HG03025 (cell line): ENCODE results near the gene BFSP1.

Source experiments
- ATAC-seq: cut with Tn5 transposase; IDR thresholded peaks from one replicate; pipeline ENCODE4 v1.9.1; 2021; ENCODE audit warnings: mild to moderate bottlenecking, moderate library complexity; ENCODE audit not compliant: unreplicated experiment, low FRiP score

Gene BFSP1

GRCh38 chr20:17524560-17524959 is 6.6 kb downstream of the BFSP1 start:
- ATAC-seq = no peak

DNA sequence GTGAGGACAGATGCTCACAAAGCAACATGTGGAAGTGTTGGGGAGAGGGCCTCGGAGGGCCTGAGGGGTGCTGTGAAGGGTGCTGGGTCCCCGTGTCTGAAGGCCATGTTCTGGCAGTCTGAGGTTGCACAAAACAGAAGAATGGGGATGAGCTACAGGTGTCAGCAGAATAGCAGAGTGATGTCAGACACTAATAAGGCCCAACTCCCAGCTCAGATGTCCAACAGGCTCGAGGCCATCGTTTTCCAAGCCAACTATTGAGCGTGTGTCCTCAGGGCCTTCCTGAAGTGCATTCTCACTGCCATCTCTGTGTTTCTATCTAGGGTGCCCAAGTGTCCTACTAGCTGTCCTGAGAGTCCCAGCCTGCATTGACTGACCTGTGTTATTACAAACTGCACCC is 7.9 kb downstream of the BFSP1 start:
- ATAC-seq = no peak

- no peak for ATAC-seq
Observed at GRCh38 chr20:17522528-17522927, 8.7 kb downstream of the BFSP1 start.

DNA sequence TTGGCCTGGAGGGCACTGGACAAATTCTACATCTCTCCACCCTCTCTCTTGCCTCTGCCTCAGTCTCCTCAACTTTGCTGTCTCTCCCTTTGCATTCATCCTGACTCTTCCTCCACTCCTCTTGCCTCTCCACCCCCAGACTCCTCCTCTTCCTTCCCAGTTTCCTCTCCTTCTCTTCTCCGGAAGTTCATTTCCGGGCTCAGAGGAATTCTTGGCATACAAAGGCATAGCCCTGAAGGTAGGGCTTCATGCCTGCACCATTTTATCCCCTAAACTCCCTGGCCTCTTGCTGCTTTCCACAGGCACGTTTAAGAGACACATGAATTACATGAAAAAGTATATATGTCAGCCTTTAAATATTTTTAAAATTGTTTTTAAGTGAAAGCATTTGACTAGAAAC is 10.6 kb downstream of the BFSP1 start:
- no peak for ATAC-seq

DNA sequence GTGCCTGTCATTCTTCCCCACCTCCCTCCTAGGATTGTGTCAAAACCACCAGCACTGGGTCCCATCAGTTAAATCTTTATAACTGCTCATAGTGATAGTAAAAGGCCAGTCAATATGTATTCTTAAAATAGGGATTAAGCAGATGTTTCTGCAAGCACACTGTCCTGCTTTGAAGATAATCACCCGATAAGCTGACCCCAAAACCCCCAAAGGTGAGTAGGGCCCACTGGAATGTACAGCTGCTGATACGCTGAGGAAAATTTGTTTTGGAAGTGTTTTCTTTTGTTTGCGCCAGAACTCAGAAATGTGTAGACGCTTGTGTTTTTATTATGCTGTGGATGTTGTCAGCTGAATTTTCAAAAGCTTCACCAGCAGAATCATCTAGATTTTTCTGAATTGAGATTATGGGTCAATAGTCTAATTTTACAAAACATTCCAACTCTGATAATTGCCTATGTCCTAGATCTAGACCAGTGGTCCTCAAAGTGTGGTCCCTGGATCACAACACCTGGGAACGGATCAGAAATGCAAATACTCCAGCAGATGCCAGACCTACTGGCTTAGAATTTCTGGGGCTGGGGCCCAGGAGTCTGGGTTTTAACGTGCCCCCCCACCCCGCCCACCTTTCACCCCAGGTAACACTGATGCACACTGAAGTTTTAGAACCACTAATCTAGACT is 11.4 kb downstream of the BFSP1 start:
- ATAC-seq = no peak

- no peak for ATAC-seq
Observed at GRCh38 chr20:17518339-17519052, 12.7 kb downstream of the BFSP1 start.

- no peak for ATAC-seq
Observed at GRCh38 chr20:17515053-17515452, 16.1 kb downstream of the BFSP1 start.

DNA sequence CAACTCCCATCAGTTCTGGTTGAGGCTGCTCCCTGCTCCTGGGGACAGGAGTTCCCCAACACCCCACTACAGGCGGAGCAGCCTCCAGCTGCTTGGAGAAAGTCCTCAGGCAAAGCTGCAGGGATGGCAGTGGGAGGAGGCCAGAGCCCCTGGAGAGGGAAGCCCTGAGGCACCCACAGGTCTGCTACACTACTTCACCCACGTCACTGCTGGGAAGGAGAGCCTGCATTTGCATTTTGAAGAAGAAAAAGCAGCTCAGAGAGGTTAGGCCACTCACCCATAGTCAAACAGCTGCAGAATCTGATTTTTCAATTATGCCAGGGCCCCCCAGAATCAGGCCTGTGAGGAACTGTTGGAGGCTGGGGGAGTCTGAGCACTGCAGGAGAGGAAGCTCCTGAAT is 17.2 kb downstream of the BFSP1 start:
- ATAC-seq = no peak

DNA sequence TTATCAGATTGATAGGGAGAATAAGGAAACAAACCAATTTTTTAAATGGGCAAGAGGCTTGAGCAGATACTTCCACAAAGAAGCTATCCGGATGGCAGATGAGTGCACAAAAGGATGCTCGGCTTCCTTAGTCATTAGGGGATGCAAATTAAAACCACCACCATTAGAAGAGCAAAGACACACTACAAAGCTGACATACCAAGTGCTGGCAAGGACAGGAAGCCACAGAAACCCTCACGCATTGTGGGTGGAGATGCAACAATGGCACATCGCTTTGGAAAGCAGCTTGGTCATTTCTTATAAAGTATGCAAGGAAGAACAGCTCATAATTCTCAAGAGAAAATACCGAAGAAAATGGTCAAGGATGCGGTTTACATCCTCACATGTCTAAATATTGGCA is 19.8 kb downstream of the BFSP1 start:
- ATAC-seq = no peak

- ATAC-seq = no peak
Observed at GRCh38 chr20:17510548-17510947, 20.6 kb downstream of the BFSP1 start.

DNA sequence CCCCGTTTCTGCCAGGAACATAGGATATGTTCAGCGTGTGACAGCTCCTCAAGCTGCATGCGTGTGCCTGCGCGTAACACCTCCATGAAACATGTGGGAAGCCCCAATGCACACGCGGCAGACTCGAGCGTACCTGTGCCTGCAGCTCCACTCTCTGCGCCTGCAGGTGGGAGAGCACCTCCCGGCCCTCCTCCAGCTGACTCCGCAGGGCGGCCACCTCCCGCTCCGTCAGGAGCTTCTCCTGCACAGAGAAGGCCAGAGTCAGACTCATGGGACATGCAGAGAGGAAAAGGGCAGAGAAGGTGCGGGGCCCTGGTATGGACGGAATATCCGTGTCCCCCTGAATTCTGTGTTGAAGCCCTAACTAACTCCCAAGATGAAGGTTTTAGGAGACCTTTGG is 22.4 kb downstream of the BFSP1 start:
- ATAC-seq = no peak

GRCh38 chr20:17507531-17507930 is 23.6 kb downstream of the BFSP1 start:
- no peak for ATAC-seq

DNA sequence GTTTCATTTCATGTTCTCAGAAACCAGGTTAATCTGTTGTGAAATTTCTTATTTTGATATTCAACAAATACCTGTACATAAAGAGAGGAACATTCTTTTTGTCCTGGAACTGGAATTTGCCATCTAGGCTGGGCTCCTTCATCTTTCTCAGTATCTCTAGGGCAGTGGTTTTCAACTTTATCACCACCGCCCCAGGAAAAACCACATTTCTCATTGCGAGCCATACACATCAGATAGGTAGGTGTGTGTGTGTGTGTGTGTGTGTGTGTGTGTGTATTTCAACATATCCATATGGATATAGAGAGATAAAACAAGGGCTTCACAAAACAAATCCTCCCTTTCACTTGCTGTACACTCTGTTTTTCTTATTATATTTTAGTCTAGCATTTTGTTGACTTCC is 24.1 kb downstream of the BFSP1 start:
- no peak for ATAC-seq

- ATAC-seq = no peak
Observed at GRCh38 chr20:17505636-17506517, 25.3 kb downstream of the BFSP1 start.

DNA sequence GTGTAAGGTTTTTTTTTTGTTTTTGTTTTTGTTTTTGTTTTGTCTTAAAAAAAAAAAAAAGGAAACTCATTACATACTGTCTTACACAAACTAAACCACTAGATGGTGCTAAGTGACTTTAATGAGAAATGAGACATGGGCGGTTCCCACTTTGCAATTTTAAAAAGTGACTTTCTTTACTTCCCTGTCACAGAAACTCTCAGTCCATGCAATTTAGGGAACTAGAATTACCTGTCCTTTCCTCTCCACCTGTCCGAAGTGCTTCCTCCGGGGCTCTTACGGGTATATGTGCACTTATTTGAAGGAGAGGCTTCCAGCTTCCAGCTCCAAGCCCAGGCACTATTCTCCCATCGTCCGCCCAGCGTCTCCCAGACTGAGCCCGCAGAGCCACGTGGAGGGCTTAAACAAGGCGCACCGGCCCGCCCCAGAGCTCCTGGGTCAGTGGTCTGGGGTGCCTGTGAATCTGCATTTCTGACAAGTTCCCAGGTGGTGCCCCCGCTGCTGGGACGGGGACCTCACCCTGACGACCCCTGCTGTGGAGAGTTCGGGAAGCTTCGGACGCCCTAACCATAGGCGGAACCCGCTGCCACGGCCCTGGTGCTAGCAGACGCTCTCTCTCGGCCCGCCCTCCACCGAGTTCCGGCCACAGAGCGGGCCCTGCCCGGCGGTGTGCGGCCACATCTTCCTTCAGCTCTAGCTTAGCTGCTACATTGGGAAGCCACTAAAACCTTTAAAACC is 26.1 kb downstream of the BFSP1 start:
- ATAC-seq = peak; percentile 65

GRCh38 chr20:17504066-17504897 is 26.9 kb downstream of the BFSP1 start:
- peak; percentile 16 for ATAC-seq

DNA sequence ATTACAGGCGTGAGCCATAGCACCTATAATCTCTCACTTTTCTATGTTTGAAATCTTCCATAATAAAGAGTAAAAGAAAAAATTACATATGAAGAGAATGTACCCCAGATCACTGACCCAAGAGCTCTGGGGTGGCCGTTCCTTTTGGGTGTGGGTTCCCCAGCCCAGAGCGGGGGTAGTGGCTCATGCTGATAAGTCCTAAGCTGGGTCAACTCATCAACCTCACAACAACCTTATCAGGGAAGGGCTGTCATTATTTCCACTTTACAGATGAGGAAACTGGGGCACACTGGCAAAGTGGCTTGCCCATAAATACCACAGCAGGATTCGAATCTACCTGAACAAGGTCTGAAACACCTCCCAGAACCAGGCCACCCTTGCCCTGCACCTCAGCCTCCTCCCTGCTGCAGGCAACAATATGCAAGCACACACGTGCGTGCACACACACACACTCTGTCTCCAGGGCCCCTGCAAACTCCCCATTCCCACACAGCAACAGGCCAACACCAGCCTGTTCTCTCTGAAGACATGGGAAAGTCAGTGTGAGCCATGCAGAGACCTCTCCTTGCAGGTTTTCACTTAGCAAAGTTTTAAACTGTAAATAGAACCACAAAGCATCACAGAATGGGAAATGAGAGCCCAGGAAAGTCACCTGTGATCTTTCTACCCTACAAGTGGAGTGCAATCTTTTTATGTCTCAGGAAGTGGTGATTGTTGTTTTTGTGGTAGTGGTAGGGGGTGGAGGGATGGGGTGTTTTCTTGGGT is 27.7 kb downstream of the BFSP1 start:
- ATAC-seq = no peak

DNA sequence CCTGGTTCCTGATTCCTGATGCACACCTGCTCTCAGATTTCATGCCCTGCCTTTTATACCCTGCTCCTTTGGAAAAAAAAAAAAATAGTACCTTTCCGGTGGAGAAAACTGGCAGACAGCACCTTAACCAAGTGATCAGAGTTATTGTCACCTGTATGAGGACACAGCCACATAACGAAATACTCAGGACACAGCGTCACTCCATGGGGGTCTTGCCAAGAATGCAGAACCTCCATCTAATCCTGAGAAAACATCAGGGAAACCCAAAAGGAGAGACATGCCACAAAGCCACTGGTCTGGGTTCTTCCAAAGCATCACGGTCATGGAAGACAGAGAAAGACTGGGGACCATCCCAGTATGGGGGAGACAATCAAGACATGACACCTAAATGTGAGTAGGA is 29.1 kb downstream of the BFSP1 start:
- ATAC-seq = no peak

GRCh38 chr20:17501701-17502100 is 29.5 kb downstream of the BFSP1 start:
- ATAC-seq = no peak
